Stomach (tissue), 9 donors: ENCODE results near the gene WDR27. TPM values are rescaled to one million over a fixed set of nuclear protein-coding genes. Genes with fewer than 3 reads are reported as not detected.

Experiments used
- DNase-seq, 2 donors: peaks; one replicate each; pipeline versions ENCODE4 v3.0.0 to v3.0.0-alpha.2; 2013 to 2019
- H3K27ac ChIP-seq, 5 donors: fragments of 200-600 bp in 4 of 5; sonication (generic) in 4 of 5; one replicate each; pipeline ENCODE4 v1.5.1; 2013 to 2019; ENCODE audit warnings: mild to moderate bottlenecking in 1 of 5, moderate library complexity in 1 of 5
- H3K27me3 ChIP-seq, 3 donors: fragments of 200-600 bp; sonication (generic); one replicate each; pipeline ENCODE4 v1.5.1; 2017 to 2019; ENCODE audit warnings: mixed run types in 1 of 3
- H3K36me3 ChIP-seq, 4 donors: fragments of 200-600 bp; sonication (generic); 1 replicate in 3 of 4; 2 replicates in 1 of 4; pipeline ENCODE4 v1.5.1; 2016 to 2019
- H3K4me1 ChIP-seq, 4 donors: fragments of 200-600 bp; sonication (generic); one replicate each; pipeline ENCODE4 v1.5.1; 2016 to 2019
- H3K4me3 ChIP-seq, 4 donors: fragments of 200-600 bp; sonication (generic) in 3 of 4; one replicate each; pipeline ENCODE4 v1.5.1; 2016 to 2019; ENCODE audit warnings: mild to moderate bottlenecking in 1 of 4
- H3K9me3 ChIP-seq, 4 donors: fragments of 200-600 bp; sonication (generic); one replicate each; pipeline ENCODE4 v1.5.1; 2016 to 2019
- CTCF ChIP-seq, 7 experiments: fragments of 450-650 bp in 4 of 7; fragments of 200-600 bp in 3 of 7; sonication (generic) in 3 of 7; IDR thresholded peaks; one replicate each; pipeline ENCODE4 v1.5.1; 2016 to 2019; ENCODE audit warnings: antibody characterized with exemption in 7 of 7, control low read depth in 2 of 7, mild to moderate bottlenecking in 1 of 7
- EP300 ChIP-seq: sonication (generic); formaldehyde crosslinking; IDR thresholded peaks from one replicate; pipeline ENCODE4 v1.6.1; 2017; ENCODE audit warnings: antibody characterized with exemption
- POLR2A ChIP-seq, 4 donors: fragments of 450-650 bp; IDR thresholded peaks; one replicate each; pipeline ENCODE4 v1.6.1; 2016; ENCODE audit warnings: antibody characterized with exemption in 4 of 4, control low read depth in 2 of 4, mild to moderate bottlenecking in 1 of 4, moderate library complexity in 1 of 4
- POLR2AphosphoS5 ChIP-seq, 3 donors: sonication (generic); formaldehyde crosslinking; IDR thresholded peaks; one replicate each; pipeline ENCODE4 v1.6.1; 2016; ENCODE audit warnings: antibody characterized with exemption in 3 of 3
- WGBS, 5 donors: extraction: QIAGEN DNeasy Blood & Tissue Kit in 3 of 5; methylation state at CpG; one replicate each; pipeline versions ENCODE4 v1.1.5 to v1.1.7; 2013 to 2018; 5-methylcytosine and 5-hydroxymethylcytosine counted together
- intact Hi-C: fragments of 100-400 bp; cut with DNase I; formaldehyde crosslinking; loops from one replicate; pipeline ENCODE4 v1.15.1; 2023; ENCODE audit warnings: low total_unique reads
- polyA plus RNA-seq, 3 donors: library from polyadenylated mRNA; stranded (reverse); fragments of 200-250 nt; gene quantifications; one replicate each; pipeline ENCODE4 v1.2.3, GENCODE V29; 2013
- total RNA-seq, 5 donors: library from RNA; depleted of rRNA; stranded (reverse); fragments of >200 nt; gene quantifications; one replicate each; pipeline versions ENCODE4 v1.1.0 to v1.2.3, GENCODE V29; 2014 to 2016
- donor health status: healthy with polysubstance abuse.
- donor health status: Bipolar disorder and iron deficiency.
- donor health status: healthy.

The WDR27 gene
- total and polyA plus RNA-seq, 8 donors: 4.9 to 271 (median 39.9) TPM

GRCh38 chr6:169529931-169530751, 171.7 kb downstream of the WDR27 start:
- H3K27me3 ChIP-seq: no peaks in the 10 kb centered on the region
- TF ChIP-seq EP300 (peak; percentile 71), POLR2AphosphoS5 (IDR thresholded peaks at IDR 0.05) (peak; percentile 42 to 80 (median 60)), CTCF (IDR thresholded peaks at IDR 0.05) (no peak), POLR2A (IDR thresholded peaks at IDR 0.05) (no peak)
- no peaks in the 10 kb centered on the region for H3K36me3 ChIP-seq
- peaks cover 0 to 17% (median 9%) of the 10 kb centered on the region in 4 donors for H3K9me3 ChIP-seq
- no peak overlapping the region for H3K4me3 ChIP-seq
- WGBS, 5 donors: 78 to 81% (median 78%) methylated on average over 13 of the region's 13 CpGs
- intact Hi-C loops: no loop called here
- H3K4me1 ChIP-seq: peaks cover 0 to 13% (median 6%) of the 10 kb centered on the region in 4 donors
- peak overlapping the region in 3 of 5 donors; percentile 8 to 59 (median 52) for H3K27ac ChIP-seq
- DNase-seq: peak in 1 of 2 donors; percentile 82

- intact Hi-C loops: no loop called here
- Histone ChIP-seq H3K27ac (peak overlapping the region in 1 of 5 donors; percentile 26), H3K4me3 (no peak overlapping the region), H3K4me1 (peaks cover 0 to 13% (median 6%) of the 10 kb centered on the region in 4 donors), H3K9me3 (peaks cover 0 to 8% (median 2%) of the 10 kb centered on the region in 4 donors), H3K27me3 (no peaks in the 10 kb centered on the region), H3K36me3 (no peaks in the 10 kb centered on the region)
- 88 to 99% (median 97%) methylated on average over 3 of the region's 3 CpGs for WGBS, 5 donors
- DNase-seq: no peak
- TF ChIP-seq EP300: no peak
- TF ChIP-seq POLR2A (IDR thresholded peaks at IDR 0.05): no peak
- no peak for TF ChIP-seq POLR2AphosphoS5 (IDR thresholded peaks at IDR 0.05)
- TF ChIP-seq CTCF (IDR thresholded peaks at IDR 0.05): no peak
These were observed 173.1 kb downstream of the WDR27 start for GRCh38 chr6:169528755-169529154.

- 78 to 94% (median 90%) methylated on average over 1 of the region's 1 CpG for WGBS, 5 donors
- no peaks in the 10 kb centered on the region for H3K36me3 ChIP-seq
- no peaks in the 10 kb centered on the region for H3K27me3 ChIP-seq
- H3K4me3 ChIP-seq: no peak overlapping the region
- H3K9me3 ChIP-seq: no peaks in the 10 kb centered on the region
- DNase-seq: no peak
- intact Hi-C loops: no loop called here
- TF ChIP-seq POLR2A (IDR thresholded peaks at IDR 0.05) (no peak), POLR2AphosphoS5 (IDR thresholded peaks at IDR 0.05) (no peak), CTCF (IDR thresholded peaks at IDR 0.05) (no peak), EP300 (no peak)
- H3K27ac ChIP-seq: no peak overlapping the region
- peaks cover 0 to 13% (median 6%) of the 10 kb centered on the region in 4 donors for H3K4me1 ChIP-seq
These were observed 174.5 kb downstream of the WDR27 start for GRCh38 chr6:169527306-169527705.

GRCh38 chr6:169521825-169522224, 180.0 kb downstream of the WDR27 start:
- H3K4me3 ChIP-seq: no peak overlapping the region
- H3K9me3 ChIP-seq: peaks cover 0 to 14% (median 13%) of the 10 kb centered on the region in 4 donors
- intact Hi-C loops: no loop called here
- TF ChIP-seq EP300 (no peak), CTCF (IDR thresholded peaks at IDR 0.05) (no peak), POLR2A (IDR thresholded peaks at IDR 0.05) (no peak), POLR2AphosphoS5 (IDR thresholded peaks at IDR 0.05) (no peak)
- H3K4me1 ChIP-seq: no peaks in the 10 kb centered on the region
- no peaks in the 10 kb centered on the region for H3K27me3 ChIP-seq
- no peak overlapping the region for H3K27ac ChIP-seq
- DNase-seq: no peak
- no peaks in the 10 kb centered on the region for H3K36me3 ChIP-seq
